Measurements from ENCODE around the gene TMEM253.

- no peak for TF ChIP-seq POLR2A (IDR thresholded peaks at IDR 0.05)
- TF ChIP-seq CTCF (IDR thresholded peaks at IDR 0.05), result no peak
- TF ChIP-seq POLR2AphosphoS5 (IDR thresholded peaks at IDR 0.05), result no peak
- no peak for TF ChIP-seq EP300 (IDR thresholded peaks at IDR 0.05)
Measured at GRCh38 chr14:21121122-21121521, 20.3 kb downstream of the TMEM253 start.
